HL-60 (cell line): Measurements from ENCODE around the gene GLP1R.
A peak's percentile ranks its signal among the peaks of the same experiment; 100 is the strongest.

ENCODE experiments used
- DNase-seq, 2 experiments: peaks; one replicate each; pipeline ENCODE4 v3.0.0-alpha.2; 2010 to 2020; ENCODE audit warnings: low read depth in 1 of 2, low spot score in 1 of 2
- H3K27ac ChIP-seq: fragments of 250-450 bp; sonication (Bioruptor Pico); replicated peaks from 2 replicates; pipeline ENCODE4 v1.5.1; 2020; ENCODE audit warnings: mild to moderate bottlenecking, moderate library complexity
- H3K27me3 ChIP-seq: fragments of 250-450 bp; sonication (Bioruptor Pico); 2 replicates; pipeline ENCODE4 v1.5.1; 2021; ENCODE audit warnings: mild to moderate bottlenecking, moderate library complexity; ENCODE audit not compliant: insufficient read depth, poor library complexity, severe bottlenecking
- H3K4me3 ChIP-seq: replicated peaks from 2 replicates; pipeline ENCODE4 v1.5.1; 2011; ENCODE audit warnings: mild to moderate bottlenecking, control low read depth, low read length; ENCODE audit not compliant: insufficient read depth
- GABPA ChIP-seq: IDR thresholded peaks from 2 replicates; pipeline ENCODE4 v1.6.1; 2012; ENCODE audit warnings: low read depth
- POLR2AphosphoS5 ChIP-seq: IDR thresholded peaks from 2 replicates; pipeline ENCODE4 v1.6.1; 2012; ENCODE audit warnings: low read depth
- SPI1 ChIP-seq: IDR thresholded peaks from 2 replicates; pipeline ENCODE4 v1.6.1; 2012; ENCODE audit warnings: low read depth, mild to moderate bottlenecking, borderline replicate concordance
- long read RNA-seq: library from polyadenylated mRNA; unstranded; transcript quantifications from one replicate; pipeline ENCODE4 v2.0.0, GENCODE V29; 2020
- TF ChIP-seq, protein P1 (sequence below): IDR thresholded peaks from 2 replicates; pipeline ENCODE4 v1.6.1; 2012; ENCODE audit warnings: low read depth; ENCODE audit not compliant: insufficient replicate concordance
- TF ChIP-seq, protein P2 (sequence below): IDR thresholded peaks from one replicate; pipeline ENCODE4 v1.5.1; 2011; ENCODE audit warnings: low read length, control low read depth, inconsistent platforms; ENCODE audit not compliant: insufficient read depth

The GLP1R gene
- long read RNA-seq, result 0 reads

DNA sequence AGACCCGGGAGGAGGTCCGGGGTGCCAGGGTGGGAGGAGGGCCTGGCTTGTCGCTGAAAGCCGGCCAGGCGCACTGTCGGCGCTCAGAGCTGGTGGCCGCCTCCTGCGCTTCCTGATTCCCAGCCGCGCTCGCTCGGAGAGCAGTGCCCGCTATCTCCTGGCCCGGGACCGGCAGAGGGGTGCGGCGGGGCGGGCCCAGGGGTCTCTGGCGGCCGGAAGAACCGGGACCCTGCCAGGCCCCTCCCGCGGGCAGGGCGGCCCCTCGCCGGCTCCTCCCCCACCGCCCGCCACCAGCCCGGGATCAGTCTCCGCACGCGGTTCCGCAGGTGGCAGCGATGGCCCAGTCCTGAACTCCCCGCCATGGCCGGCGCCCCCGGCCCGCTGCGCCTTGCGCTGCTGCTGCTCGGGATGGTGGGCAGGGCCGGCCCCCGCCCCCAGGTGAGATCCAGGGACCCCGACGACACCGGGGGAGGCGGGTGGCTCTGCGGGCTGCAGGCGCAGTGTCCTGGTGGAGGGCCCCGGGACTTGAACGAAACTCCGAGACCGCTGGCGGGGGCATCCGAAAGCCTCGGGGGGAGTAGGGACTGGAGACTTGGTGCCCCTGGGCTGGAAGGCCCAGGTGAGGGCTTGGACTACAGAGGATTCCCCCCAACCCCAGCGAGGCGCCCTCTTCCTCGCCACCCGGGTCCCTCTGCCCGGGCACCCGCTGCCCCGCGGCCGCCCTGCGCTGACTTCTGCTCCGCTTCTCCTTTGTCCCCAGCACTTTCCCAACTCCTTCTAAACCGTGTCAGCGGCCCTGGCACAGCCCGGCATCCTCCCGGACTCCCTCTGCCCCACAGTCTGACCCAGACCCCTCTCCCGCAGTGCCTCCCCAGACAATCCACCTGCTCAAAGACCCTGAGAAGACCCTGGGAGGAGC, at the start of gene GLP1R:
GLP1R (plus strand) TSS at position 301 of the 919 bp plus-strand sequence; CDS start at position 361, 60 bp downstream.
- DNase-seq, result no peak
- Histone ChIP-seq H3K27ac (no peak within 1 kb of the TSS), H3K27me3 (peaks cover 39% of the 10 kb centered on the region), H3K4me3 (peak within 1 kb of the TSS; percentile 4)
- TF ChIP-seq, protein P1, sequence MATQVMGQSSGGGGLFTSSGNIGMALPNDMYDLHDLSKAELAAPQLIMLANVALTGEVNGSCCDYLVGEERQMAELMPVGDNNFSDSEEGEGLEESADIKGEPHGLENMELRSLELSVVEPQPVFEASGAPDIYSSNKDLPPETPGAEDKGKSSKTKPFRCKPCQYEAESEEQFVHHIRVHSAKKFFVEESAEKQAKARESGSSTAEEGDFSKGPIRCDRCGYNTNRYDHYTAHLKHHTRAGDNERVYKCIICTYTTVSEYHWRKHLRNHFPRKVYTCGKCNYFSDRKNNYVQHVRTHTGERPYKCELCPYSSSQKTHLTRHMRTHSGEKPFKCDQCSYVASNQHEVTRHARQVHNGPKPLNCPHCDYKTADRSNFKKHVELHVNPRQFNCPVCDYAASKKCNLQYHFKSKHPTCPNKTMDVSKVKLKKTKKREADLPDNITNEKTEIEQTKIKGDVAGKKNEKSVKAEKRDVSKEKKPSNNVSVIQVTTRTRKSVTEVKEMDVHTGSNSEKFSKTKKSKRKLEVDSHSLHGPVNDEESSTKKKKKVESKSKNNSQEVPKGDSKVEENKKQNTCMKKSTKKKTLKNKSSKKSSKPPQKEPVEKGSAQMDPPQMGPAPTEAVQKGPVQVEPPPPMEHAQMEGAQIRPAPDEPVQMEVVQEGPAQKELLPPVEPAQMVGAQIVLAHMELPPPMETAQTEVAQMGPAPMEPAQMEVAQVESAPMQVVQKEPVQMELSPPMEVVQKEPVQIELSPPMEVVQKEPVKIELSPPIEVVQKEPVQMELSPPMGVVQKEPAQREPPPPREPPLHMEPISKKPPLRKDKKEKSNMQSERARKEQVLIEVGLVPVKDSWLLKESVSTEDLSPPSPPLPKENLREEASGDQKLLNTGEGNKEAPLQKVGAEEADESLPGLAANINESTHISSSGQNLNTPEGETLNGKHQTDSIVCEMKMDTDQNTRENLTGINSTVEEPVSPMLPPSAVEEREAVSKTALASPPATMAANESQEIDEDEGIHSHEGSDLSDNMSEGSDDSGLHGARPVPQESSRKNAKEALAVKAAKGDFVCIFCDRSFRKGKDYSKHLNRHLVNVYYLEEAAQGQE, result no peak
- TF ChIP-seq GABPA (no peak), POLR2AphosphoS5 (no peak), SPI1 (no peak)
- TF ChIP-seq, protein P2, sequence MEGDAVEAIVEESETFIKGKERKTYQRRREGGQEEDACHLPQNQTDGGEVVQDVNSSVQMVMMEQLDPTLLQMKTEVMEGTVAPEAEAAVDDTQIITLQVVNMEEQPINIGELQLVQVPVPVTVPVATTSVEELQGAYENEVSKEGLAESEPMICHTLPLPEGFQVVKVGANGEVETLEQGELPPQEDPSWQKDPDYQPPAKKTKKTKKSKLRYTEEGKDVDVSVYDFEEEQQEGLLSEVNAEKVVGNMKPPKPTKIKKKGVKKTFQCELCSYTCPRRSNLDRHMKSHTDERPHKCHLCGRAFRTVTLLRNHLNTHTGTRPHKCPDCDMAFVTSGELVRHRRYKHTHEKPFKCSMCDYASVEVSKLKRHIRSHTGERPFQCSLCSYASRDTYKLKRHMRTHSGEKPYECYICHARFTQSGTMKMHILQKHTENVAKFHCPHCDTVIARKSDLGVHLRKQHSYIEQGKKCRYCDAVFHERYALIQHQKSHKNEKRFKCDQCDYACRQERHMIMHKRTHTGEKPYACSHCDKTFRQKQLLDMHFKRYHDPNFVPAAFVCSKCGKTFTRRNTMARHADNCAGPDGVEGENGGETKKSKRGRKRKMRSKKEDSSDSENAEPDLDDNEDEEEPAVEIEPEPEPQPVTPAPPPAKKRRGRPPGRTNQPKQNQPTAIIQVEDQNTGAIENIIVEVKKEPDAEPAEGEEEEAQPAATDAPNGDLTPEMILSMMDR, result no peak

DNA sequence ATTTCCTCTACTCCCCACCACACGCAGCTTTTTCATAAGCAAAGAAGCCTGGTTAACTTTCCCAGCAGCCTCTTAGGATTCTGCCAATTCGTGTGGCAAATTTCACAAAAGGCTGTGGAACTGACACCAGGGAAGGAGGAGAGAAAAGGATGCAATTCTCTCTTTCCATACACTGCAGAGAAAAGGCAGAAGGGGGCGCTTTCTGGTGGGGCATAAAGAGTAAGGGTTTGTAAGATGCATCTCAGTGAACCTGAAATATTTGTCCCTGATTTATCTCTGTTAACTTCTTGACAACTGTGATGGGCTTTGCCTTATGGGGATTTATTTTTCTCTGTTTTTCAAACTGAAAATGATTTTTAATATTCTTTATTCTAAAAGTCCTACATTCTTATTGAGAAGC, 45.5 kb upstream of the GLP1R start:
- peaks cover 21% of the 10 kb centered on the region for H3K27me3 ChIP-seq
- no peak overlapping the region for H3K27ac ChIP-seq
- H3K4me3 ChIP-seq, result no peak overlapping the region
- TF ChIP-seq POLR2AphosphoS5 (no peak), GABPA (no peak), SPI1 (no peak)
- TF ChIP-seq, protein P1, result no peak
- TF ChIP-seq, protein P2, result no peak
- no peak for DNase-seq

DNA sequence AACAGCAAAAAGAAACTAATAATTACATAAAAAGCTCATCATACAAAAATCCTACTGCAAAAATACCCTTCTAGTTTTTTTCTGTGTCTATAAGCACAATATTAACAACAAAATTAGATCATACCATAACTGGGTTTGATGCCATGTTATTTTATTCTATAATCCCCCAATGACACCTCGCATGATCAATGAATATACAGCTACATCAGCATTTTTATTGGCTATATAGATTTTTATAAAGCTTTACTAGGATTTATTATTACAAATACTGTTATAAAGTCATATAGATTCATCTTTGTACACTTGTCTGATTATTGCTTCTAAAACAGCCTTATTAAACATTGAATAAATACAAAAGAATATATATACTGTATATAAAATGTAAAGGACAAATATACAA, 45.1 kb upstream of the GLP1R start:
- Histone ChIP-seq H3K27me3 (peaks cover 21% of the 10 kb centered on the region), H3K4me3 (no peak overlapping the region), H3K27ac (no peak overlapping the region)
- TF ChIP-seq, protein P1, result no peak
- TF ChIP-seq POLR2AphosphoS5, result no peak
- TF ChIP-seq, protein P2, result no peak
- TF ChIP-seq SPI1, result no peak
- TF ChIP-seq GABPA, result no peak
- no peak for DNase-seq
